ENCODE results near the gene PGAP2. TPM values are rescaled to one million over a fixed set of nuclear protein-coding genes. Genes with fewer than 3 reads are reported as not detected.

The PGAP2 gene
- total and polyA plus RNA-seq, 2 of the 13 experiments (the other 11 are each of a cell fraction or from before 2014, with no cell fraction given): 21.5 to 47.8 TPM

GRCh38 chr11:3855808-3856491 lies 47.6 kb downstream of the PGAP2 start:
- FAIRE-seq (no peak), DNase-seq (ENCODE audit: low spot score) (no peak), ATAC-seq (peak; percentile 50)
- ChIA-PET POLR2A (interaction anchor here (0.6 to 3.4 kb wide), 17 partner anchors 11 to 477 kb away, joined by 3 to 44 read pairs (median 10); partner anchors contain the start of genes RHOG and ZNF195), CTCF (ENCODE audit: low intra/inter-chr PET ratio, low total read pairs) (interaction anchor here (2.1 kb wide), 1 partner anchor 216 kb away, joined by 30 read pairs; no protein-coding TSS in a partner anchor)
- H3K4me1 ChIP-seq (ENCODE audit: insufficient read depth, low read length): peaks cover 57% of the 10 kb centered on the region
- intact Hi-C loops (cut with micrococcal nuclease; ENCODE audit: unreplicated experiment) (loop anchor here (1.0 to 5.0 kb wide), 7 partner anchors 15 to 216 kb away; partner anchors contain the start of gene RHOG), in situ Hi-C loops (cut with HindIII; ENCODE audit: extremely low pct_ligation_motif_present, low pct_unique_long_range_greater_than_20kb) (loop anchor here (10.0 kb wide), 1 partner anchor 109 kb away; no protein-coding TSS in a partner anchor)
- H3K9me3 ChIP-seq (ENCODE audit: low read length): no peaks in the 10 kb centered on the region
- H4K20me1 ChIP-seq (ENCODE audit: insufficient read depth, low read length): no peaks in the 10 kb centered on the region
- H3K27me3 ChIP-seq (ENCODE audit: control insufficient read depth in 1 of 2, insufficient read depth in 2 of 2, low read length in 2 of 2): no peaks in the 10 kb centered on the region; a peak in 1 of 5 replicates
- H3K27ac ChIP-seq (ENCODE audit: extremely low read length, insufficient read depth, low read length): peak overlapping the region; percentile 86
- H3K36me3 ChIP-seq (replicated peaks in 1 of 2; ENCODE audit: control insufficient read depth in 1 of 2, insufficient read depth in 2 of 2, low read length in 2 of 2): no peaks in the 10 kb centered on the region
- H3K4me2 ChIP-seq (ENCODE audit: low read depth, low read length): peak overlapping the region; percentile 92
- peaks cover 51% of the 10 kb centered on the region for H3K79me2 ChIP-seq (ENCODE audit: insufficient read depth, low read length)
- BruUV-seq (replicated peaks): no TSS peak
- peak overlapping the region; percentile 76 to 96 (median 87) for H3K4me3 ChIP-seq (replicated peaks in 1 of 3; ENCODE audit: insufficient read depth in 1 of 3, low read depth in 2 of 3, low read length in 3 of 3)
- no peak overlapping the region for H2AFZ ChIP-seq (ENCODE audit: low read length)
- H3K9ac ChIP-seq (ENCODE audit: insufficient read depth, low read depth, low read length): peak overlapping the region; percentile 82
- WGBS (ENCODE audit: low lambda C conversion rate): 0% methylated on average over 23 of the region's 40 CpGs
- 0 out of 2 replicates have a peak, but pooled peaks have one; percentile 64 for TF ChIP-seq SIN3A (IDR thresholded peaks at IDR 0.05; ENCODE audit: borderline replicate concordance, low read depth, low read length)
- TF ChIP-seq ATF7-NPFF (CRISPR knock-in tag; IDR thresholded peaks at IDR 0.05; ENCODE audit: low read depth): 0 out of 2 replicates have a peak, but pooled peaks have one; percentile 36
- 0 out of 2 replicates have a peak, but pooled peaks have one; percentile 4 for TF ChIP-seq HMG20A (CRISPR knock-in tag; IDR thresholded peaks at IDR 0.05; ENCODE audit: borderline replicate concordance)
- 0 out of 2 replicates have a peak, but pooled peaks have one; percentile 15 for TF ChIP-seq ZKSCAN8 (CRISPR knock-in tag; IDR thresholded peaks at IDR 0.05; ENCODE audit: borderline replicate concordance)
- peak; percentile 68 for TF ChIP-seq ETV5 (CRISPR knock-in tag; IDR thresholded peaks at IDR 0.05; ENCODE audit: borderline replicate concordance)
- TF ChIP-seq, protein P1, sequence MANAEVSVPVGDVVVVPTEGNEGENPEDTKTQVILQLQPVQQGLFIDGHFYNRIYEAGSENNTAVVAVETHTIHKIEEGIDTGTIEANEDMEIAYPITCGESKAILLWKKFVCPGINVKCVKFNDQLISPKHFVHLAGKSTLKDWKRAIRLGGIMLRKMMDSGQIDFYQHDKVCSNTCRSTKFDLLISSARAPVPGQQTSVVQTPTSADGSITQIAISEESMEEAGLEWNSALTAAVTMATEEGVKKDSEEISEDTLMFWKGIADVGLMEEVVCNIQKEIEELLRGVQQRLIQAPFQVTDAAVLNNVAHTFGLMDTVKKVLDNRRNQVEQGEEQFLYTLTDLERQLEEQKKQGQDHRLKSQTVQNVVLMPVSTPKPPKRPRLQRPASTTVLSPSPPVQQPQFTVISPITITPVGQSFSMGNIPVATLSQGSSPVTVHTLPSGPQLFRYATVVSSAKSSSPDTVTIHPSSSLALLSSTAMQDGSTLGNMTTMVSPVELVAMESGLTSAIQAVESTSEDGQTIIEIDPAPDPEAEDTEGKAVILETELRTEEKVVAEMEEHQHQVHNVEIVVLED (CRISPR knock-in tag; IDR thresholded peaks at IDR 0.05; ENCODE audit: borderline replicate concordance): 0 out of 2 replicates have a peak, but pooled peaks have one; percentile 26
- TF ChIP-seq BORCS8-MEF2B (CRISPR knock-in tag; IDR thresholded peaks at IDR 0.05): 0 out of 2 replicates have a peak, but pooled peaks have one; percentile 40
- TF ChIP-seq NRL (CRISPR knock-in tag; IDR thresholded peaks at IDR 0.05; ENCODE audit: borderline replicate concordance): peak; percentile 67
- TF ChIP-seq SPEN (CRISPR knock-in tag; IDR thresholded peaks at IDR 0.05; ENCODE audit: low read depth): no peak
- TF ChIP-seq DMAP1 (CRISPR knock-in tag; IDR thresholded peaks at IDR 0.05): no peak; the same call in 1 of the 2 replicates
- TF ChIP-seq ZNF30 (CRISPR knock-in tag; IDR thresholded peaks at IDR 0.05): 0 out of 2 replicates have a peak, but pooled peaks have one; percentile 28
- 0 out of 2 replicates have a peak, but pooled peaks have one; percentile 55 for TF ChIP-seq ZFX (CRISPR knock-in tag; IDR thresholded peaks at IDR 0.05; ENCODE audit: low read depth)
- TF ChIP-seq, protein P2, sequence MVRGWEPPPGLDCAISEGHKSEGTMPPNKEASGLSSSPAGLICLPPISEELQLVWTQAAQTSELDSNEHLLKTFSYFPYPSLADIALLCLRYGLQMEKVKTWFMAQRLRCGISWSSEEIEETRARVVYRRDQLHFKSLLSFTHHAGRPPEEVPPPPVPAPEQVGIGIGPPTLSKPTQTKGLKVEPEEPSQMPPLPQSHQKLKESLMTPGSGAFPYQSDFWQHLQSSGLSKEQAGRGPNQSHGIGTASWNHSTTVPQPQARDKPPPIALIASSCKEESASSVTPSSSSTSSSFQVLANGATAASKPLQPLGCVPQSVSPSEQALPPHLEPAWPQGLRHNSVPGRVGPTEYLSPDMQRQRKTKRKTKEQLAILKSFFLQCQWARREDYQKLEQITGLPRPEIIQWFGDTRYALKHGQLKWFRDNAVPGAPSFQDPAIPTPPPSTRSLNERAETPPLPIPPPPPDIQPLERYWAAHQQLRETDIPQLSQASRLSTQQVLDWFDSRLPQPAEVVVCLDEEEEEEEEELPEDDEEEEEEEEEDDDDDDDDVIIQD (CRISPR knock-in tag; IDR thresholded peaks at IDR 0.05; ENCODE audit: low read depth): no peak
- no peak for TF ChIP-seq PHF21A (CRISPR knock-in tag; IDR thresholded peaks at IDR 0.05)
- peak; percentile 94 for TF ChIP-seq ZNF263 (CRISPR knock-in tag; IDR thresholded peaks at IDR 0.05)
- no peak for TF ChIP-seq ZBTB4 (CRISPR knock-in tag; IDR thresholded peaks at IDR 0.05; ENCODE audit: borderline replicate concordance)
- TF ChIP-seq ZNF501 (CRISPR knock-in tag; IDR thresholded peaks at IDR 0.05): 0 out of 2 replicates have a peak, but pooled peaks have one; percentile 12

Data from HepG2 (cell line).